HEK293T (cell line): ENCODE data around the gene CELA2B.

ENCODE experiments used
- CTCF ChIA-PET: fragments of 350-600 bp; formaldehyde crosslinking; extraction: SDS; loops from one replicate; lab custom pipeline; 2021; ENCODE audit warnings: antibody characterized with exemption, inconsistent platforms; lab: Yijun Ruan, JAX
- POLR2A ChIA-PET: fragments of 350-600 bp; formaldehyde crosslinking; extraction: SDS; loops from one replicate; lab custom pipeline; 2020; ENCODE audit warnings: antibody characterized with exemption, inconsistent platforms; lab: Yijun Ruan, JAX
- DNase-seq: peaks from one replicate; pipeline ENCODE4 v3.0.0; 2012; ENCODE audit warnings: mixed read lengths; ENCODE audit errors: extremely low spot score
- ARNT ChIP-seq: fragments of 450-650 bp; IDR thresholded peaks from 2 replicates; pipeline ENCODE4 v1.6.1; 2017; ENCODE audit warnings: mild to moderate bottlenecking
- BHLHE40 ChIP-seq: fragments of 450-650 bp; IDR thresholded peaks from 2 replicates; pipeline ENCODE4 v1.6.1; 2016; ENCODE audit warnings: mild to moderate bottlenecking, moderate library complexity, borderline replicate concordance
- CTBP1 ChIP-seq: fragments of 450-650 bp; IDR thresholded peaks from 2 replicates; pipeline ENCODE4 v1.6.1; 2016; ENCODE audit warnings: borderline replicate concordance
- ELF4 ChIP-seq: fragments of 450-650 bp; IDR thresholded peaks from 2 replicates; pipeline ENCODE4 v1.6.1; 2017; ENCODE audit warnings: antibody characterized with exemption
- FOXA1 ChIP-seq: fragments of 450-650 bp; IDR thresholded peaks from 2 replicates; pipeline ENCODE4 v1.6.1; 2016; ENCODE audit warnings: mild to moderate bottlenecking
- FOXK2 ChIP-seq: fragments of 450-650 bp; IDR thresholded peaks from 2 replicates; pipeline ENCODE4 v1.6.1; 2016; ENCODE audit warnings: mild to moderate bottlenecking
- FOXM1 ChIP-seq: fragments of 450-650 bp; IDR thresholded peaks from 2 replicates; pipeline ENCODE4 v1.6.1; 2017; ENCODE audit warnings: mild to moderate bottlenecking, borderline replicate concordance
- HDGF ChIP-seq: fragments of 450-650 bp; IDR thresholded peaks from 2 replicates; pipeline ENCODE4 v1.6.1; 2017; ENCODE audit warnings: antibody characterized with exemption, borderline replicate concordance
- L3MBTL2 ChIP-seq: fragments of 450-650 bp; conservative IDR thresholded peaks from 2 replicates; pipeline ENCODE4 v1.6.1; 2016; ENCODE audit warnings: mild to moderate bottlenecking
- LEF1 ChIP-seq: fragments of 450-650 bp; IDR thresholded peaks from 2 replicates; pipeline ENCODE4 v1.6.1; 2017; ENCODE audit warnings: mild to moderate bottlenecking, borderline replicate concordance
- NFRKB ChIP-seq: fragments of 450-650 bp; IDR thresholded peaks from 2 replicates; pipeline ENCODE4 v1.6.1; 2016; ENCODE audit warnings: mild to moderate bottlenecking, moderate library complexity
- SP1 ChIP-seq: fragments of 450-650 bp; IDR thresholded peaks from 2 replicates; pipeline ENCODE4 v1.6.1; 2017
- SUZ12 ChIP-seq: fragments of 450-650 bp; IDR thresholded peaks from 2 replicates; pipeline ENCODE4 v1.6.1; 2016; ENCODE audit warnings: mild to moderate bottlenecking
- TARDBP ChIP-seq: fragments of 450-650 bp; IDR thresholded peaks from 2 replicates; pipeline ENCODE4 v1.6.1; 2016
- ZNF384 ChIP-seq: fragments of 450-650 bp; IDR thresholded peaks from 2 replicates; pipeline ENCODE4 v1.6.1; 2016
- TF ChIP-seq, protein P1 (sequence below): fragments of 450-650 bp; IDR thresholded peaks from 2 replicates; pipeline ENCODE4 v1.6.1; 2016

The CELA2B gene

GRCh38 chr1:15501208-15502032, 25.5 kb downstream of the CELA2B start:
- POLR2A ChIA-PET: no interaction called here
- DNase-seq: peak; percentile 84
- CTCF ChIA-PET: interaction anchor here (0.6 to 0.7 kb wide), 2 partner anchors 8 to 201 kb away, joined by 3 to 9 read pairs; no protein-coding TSS in a partner anchor
- no peak for TF ChIP-seq FOXA1
- TF ChIP-seq, protein P1, sequence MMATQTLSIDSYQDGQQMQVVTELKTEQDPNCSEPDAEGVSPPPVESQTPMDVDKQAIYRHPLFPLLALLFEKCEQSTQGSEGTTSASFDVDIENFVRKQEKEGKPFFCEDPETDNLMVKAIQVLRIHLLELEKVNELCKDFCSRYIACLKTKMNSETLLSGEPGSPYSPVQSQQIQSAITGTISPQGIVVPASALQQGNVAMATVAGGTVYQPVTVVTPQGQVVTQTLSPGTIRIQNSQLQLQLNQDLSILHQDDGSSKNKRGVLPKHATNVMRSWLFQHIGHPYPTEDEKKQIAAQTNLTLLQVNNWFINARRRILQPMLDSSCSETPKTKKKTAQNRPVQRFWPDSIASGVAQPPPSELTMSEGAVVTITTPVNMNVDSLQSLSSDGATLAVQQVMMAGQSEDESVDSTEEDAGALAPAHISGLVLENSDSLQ: 0 out of 2 replicates have a peak, but pooled peaks have one; percentile 15

- no peak for DNase-seq
- ChIA-PET POLR2A (no interaction called here), CTCF (interaction anchor here (0.6 kb wide), 1 partner anchor 122 kb away, joined by 3 read pairs; no protein-coding TSS in a partner anchor)
- TF ChIP-seq, protein P1: no peak
- TF ChIP-seq CTBP1 (no peak), LEF1 (no peak), ELF4 (no peak), FOXK2 (no peak), NFRKB (no peak), BHLHE40 (no peak), FOXA1 (no peak), FOXM1 (no peak), L3MBTL2 (no peak), SUZ12 (no peak), HDGF (no peak), TARDBP (no peak), ZNF384 (no peak), SP1 (no peak), ARNT (no peak)
These were observed 28.5 kb downstream of the CELA2B start for GRCh38 chr1:15504436-15504835.

DNA sequence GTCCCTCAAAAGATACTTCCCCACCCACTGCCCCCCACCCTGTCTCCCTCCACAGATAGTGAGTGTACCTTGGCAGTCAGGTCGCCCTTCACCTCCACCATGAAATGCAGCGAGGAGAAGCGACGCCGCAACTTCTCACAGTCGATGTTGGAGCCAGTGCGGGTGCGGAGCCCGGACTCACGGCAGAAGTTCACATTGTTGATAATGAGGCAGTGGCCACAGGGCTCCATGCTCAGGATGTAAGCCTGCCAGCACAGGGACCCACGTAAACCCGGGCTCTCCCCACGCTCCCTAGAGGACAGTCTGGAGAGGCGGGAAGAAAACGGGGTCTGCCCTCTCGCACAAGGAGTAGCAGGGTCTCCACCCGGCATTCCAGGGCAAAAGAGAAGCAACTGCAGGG, 30.9 kb downstream of the CELA2B start:
- ChIA-PET POLR2A (no interaction called here), CTCF (no interaction called here)
- DNase-seq: no peak
- TF ChIP-seq ELF4 (no peak), TARDBP (no peak), SP1 (no peak), FOXM1 (no peak), CTBP1 (no peak), ZNF384 (no peak), FOXK2 (no peak), HDGF (no peak), L3MBTL2 (no peak), ARNT (no peak)
- TF ChIP-seq, protein P1: no peak

- TF ChIP-seq NFRKB (no peak), SP1 (no peak), FOXA1 (no peak), ZNF384 (no peak), SUZ12 (no peak), BHLHE40 (no peak), ELF4 (no peak), ARNT (no peak), CTBP1 (no peak), HDGF (no peak), TARDBP (no peak), FOXK2 (no peak), L3MBTL2 (no peak), FOXM1 (no peak), LEF1 (no peak)
- TF ChIP-seq, protein P1: no peak
These were observed 31.4 kb downstream of the CELA2B start for GRCh38 chr1:15507278-15507677.

GRCh38 chr1:15508700-15509487, 33.0 kb downstream of the CELA2B start:
- no peak for DNase-seq
- TF ChIP-seq NFRKB (no peak), SP1 (no peak), ARNT (no peak), TARDBP (no peak), FOXA1 (no peak)
- ChIA-PET POLR2A (no interaction called here), CTCF (no interaction called here)

More at GRCh38 chr1:15507278-15507677, 31.4 kb downstream of the CELA2B start:
- ChIA-PET CTCF (no interaction called here), POLR2A (no interaction called here)
- DNase-seq: no peak
